OCI-LY3 (cell line): ENCODE measurements around the gene PREX1.

Experiments
- H2AFZ ChIP-seq: fragments of 200-600, 300-600 bp; shearing (Covaris generic); 2 replicates; pipeline ENCODE4 v1.6.0; 2014; ENCODE audit warnings: antibody characterized with exemption, low read depth, low read length
- H3K27ac ChIP-seq: fragments of 200-600, 300-600 bp; sonication (generic); 2 replicates; pipeline ENCODE4 v1.5.1; 2014; ENCODE audit warnings: mild to moderate bottlenecking, low read length, moderate library complexity, mixed read lengths
- H3K27me3 ChIP-seq: fragments of 200-600, 300-600 bp; sonication (generic); 2 replicates; pipeline ENCODE4 v1.6.1; 2014; ENCODE audit warnings: low read depth, low read length, mixed read lengths
- H3K36me3 ChIP-seq: fragments of 200-600, 300-600 bp; sonication (generic); replicated peaks from 2 replicates; pipeline ENCODE3; 2014; ENCODE audit warnings: low read depth, low read length, mixed read lengths
- H3K4me1 ChIP-seq: fragments of 300-600, 200-600 bp; sonication (generic); 2 replicates; pipeline ENCODE4 v1.6.1; 2014; ENCODE audit warnings: low read length, mixed read lengths
- H3K4me2 ChIP-seq: fragments of 200-600, 300-600 bp; sonication (generic); 2 replicates; pipeline ENCODE4 v1.6.1; 2014; ENCODE audit warnings: low read length, mixed read lengths
- H3K4me3 ChIP-seq: fragments of 300-600, 200-600 bp; sonication (generic); 2 replicates; pipeline ENCODE4 v1.5.1; 2014; ENCODE audit warnings: antibody characterized with exemption, mild to moderate bottlenecking, low read length, moderate library complexity
- H3K79me2 ChIP-seq: fragments of 300-600, 200-600 bp; shearing (Covaris generic); 2 replicates; pipeline ENCODE4 v1.6.1; 2014; ENCODE audit warnings: mild to moderate bottlenecking, low read length, mixed read lengths
- H3K9ac ChIP-seq: fragments of 300-600, 200-600 bp; shearing (Covaris generic); 2 replicates; pipeline ENCODE4 v1.6.0; 2014; ENCODE audit warnings: mild to moderate bottlenecking, low read length, moderate library complexity
- H3K9me3 ChIP-seq: fragments of 200-600, 300-600 bp; shearing (Covaris generic); 2 replicates; pipeline ENCODE4 v1.6.1; 2014; ENCODE audit warnings: low read length, mixed read lengths; ENCODE audit not compliant: insufficient read depth
- H4K20me1 ChIP-seq: fragments of 200-600, 300-600 bp; sonication (generic); 2 replicates; pipeline ENCODE4 v1.6.1; 2016; ENCODE audit warnings: low read length, mixed read lengths; ENCODE audit not compliant: insufficient read depth
- EZH2phosphoT487 ChIP-seq: fragments of 200-600 bp; shearing (Covaris generic); IDR thresholded peaks from 2 replicates; pipeline ENCODE4 v1.6.1; 2018; ENCODE audit warnings: antibody characterized with exemption, mixed run types, low read depth
- TF ChIP-seq, protein P1 (sequence below): fragments of 200-600, 300-600 bp; sonication (generic); IDR thresholded peaks from 2 replicates; pipeline ENCODE4 v1.5.1; 2014; ENCODE audit warnings: antibody characterized with exemption, low read length, low read depth

Gene PREX1

DNA sequence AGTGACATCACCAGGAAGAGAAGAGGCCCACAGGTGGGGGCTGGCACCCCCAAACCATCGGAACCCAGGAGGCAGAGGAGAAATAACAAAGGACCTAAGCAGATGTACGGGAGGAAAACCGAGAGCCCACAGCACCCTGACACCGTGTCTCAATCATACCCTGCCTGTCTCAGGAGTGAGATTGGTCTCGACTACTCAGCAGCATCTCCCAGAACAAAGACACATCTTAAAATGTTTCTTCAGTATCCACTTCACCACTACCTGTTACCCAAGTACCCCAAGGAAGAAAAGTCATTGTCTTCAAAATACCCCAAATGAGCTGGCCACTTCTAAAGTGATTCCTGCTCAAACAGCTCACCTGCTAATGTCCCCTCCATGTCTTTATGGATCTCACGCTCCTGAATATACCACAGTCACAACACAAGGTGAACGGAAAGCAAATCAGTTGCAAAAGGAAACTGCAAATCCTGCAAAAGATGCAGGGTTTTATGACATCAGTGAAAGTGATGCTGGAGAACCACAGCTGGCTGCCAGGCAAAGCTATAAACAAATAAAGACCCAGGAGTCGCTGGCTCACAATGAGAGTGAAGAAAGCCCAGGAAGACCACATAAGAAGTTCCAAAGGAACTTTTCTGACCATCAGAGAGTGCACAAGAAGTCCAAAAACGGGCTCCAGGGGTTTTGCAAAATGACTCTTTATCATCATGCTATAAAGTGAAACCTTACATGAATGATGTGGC lies 44.1 kb downstream of the PREX1 start:
- H4K20me1 ChIP-seq, result no peaks in the 10 kb centered on the region
- peaks cover 7% of the 10 kb centered on the region for H3K36me3 ChIP-seq
- peaks cover 7% of the 10 kb centered on the region; the same call in 1 of the 2 replicates for H3K9me3 ChIP-seq
- H3K4me3 ChIP-seq, result no peak overlapping the region
- no peak for TF ChIP-seq EZH2phosphoT487
- TF ChIP-seq, protein P1, sequence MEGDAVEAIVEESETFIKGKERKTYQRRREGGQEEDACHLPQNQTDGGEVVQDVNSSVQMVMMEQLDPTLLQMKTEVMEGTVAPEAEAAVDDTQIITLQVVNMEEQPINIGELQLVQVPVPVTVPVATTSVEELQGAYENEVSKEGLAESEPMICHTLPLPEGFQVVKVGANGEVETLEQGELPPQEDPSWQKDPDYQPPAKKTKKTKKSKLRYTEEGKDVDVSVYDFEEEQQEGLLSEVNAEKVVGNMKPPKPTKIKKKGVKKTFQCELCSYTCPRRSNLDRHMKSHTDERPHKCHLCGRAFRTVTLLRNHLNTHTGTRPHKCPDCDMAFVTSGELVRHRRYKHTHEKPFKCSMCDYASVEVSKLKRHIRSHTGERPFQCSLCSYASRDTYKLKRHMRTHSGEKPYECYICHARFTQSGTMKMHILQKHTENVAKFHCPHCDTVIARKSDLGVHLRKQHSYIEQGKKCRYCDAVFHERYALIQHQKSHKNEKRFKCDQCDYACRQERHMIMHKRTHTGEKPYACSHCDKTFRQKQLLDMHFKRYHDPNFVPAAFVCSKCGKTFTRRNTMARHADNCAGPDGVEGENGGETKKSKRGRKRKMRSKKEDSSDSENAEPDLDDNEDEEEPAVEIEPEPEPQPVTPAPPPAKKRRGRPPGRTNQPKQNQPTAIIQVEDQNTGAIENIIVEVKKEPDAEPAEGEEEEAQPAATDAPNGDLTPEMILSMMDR, result no peak
- H3K4me2 ChIP-seq, result no peak overlapping the region
- H3K27me3 ChIP-seq, result no peaks in the 10 kb centered on the region
- peaks cover 2% of the 10 kb centered on the region; the same call in 1 of the 2 replicates for H3K79me2 ChIP-seq
- no peak overlapping the region for H2AFZ ChIP-seq
- H3K9ac ChIP-seq, result no peak overlapping the region
- peaks cover 30% of the 10 kb centered on the region for H3K4me1 ChIP-seq
- no peak overlapping the region for H3K27ac ChIP-seq

DNA sequence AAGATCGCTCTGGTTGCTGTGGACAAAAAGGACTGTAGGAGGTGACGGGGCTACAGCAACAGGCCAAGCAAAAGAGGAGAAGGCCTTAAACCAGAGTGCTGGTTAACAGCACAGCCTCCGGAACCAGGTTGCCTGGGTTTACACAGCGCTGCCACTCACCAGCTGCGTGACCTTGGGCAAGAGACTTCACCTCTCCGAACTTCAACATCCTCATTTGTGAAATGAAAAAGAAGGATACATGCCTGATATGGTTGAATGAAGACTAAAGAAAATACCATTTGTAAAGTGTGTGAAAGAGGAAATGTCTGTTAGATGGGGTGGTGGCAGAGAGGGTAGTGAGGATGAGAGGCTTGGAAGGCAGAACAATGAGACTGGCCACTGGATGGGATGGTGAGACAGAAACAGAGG lies 44.9 kb downstream of the PREX1 start:
- no peak overlapping the region for H3K4me2 ChIP-seq
- no peak overlapping the region for H3K27ac ChIP-seq
- H3K27me3 ChIP-seq, result no peaks in the 10 kb centered on the region
- no peak overlapping the region for H3K9ac ChIP-seq
- TF ChIP-seq EZH2phosphoT487, result no peak
- TF ChIP-seq, protein P1, result no peak
- no peak overlapping the region for H2AFZ ChIP-seq
- no peak overlapping the region for H3K4me3 ChIP-seq
- H3K9me3 ChIP-seq, result peaks cover 7% of the 10 kb centered on the region; the same call in 1 of the 2 replicates
- no peaks in the 10 kb centered on the region for H4K20me1 ChIP-seq
- peaks cover 2% of the 10 kb centered on the region; the same call in 1 of the 2 replicates for H3K79me2 ChIP-seq
- H3K36me3 ChIP-seq, result peaks cover 3% of the 10 kb centered on the region
- H3K4me1 ChIP-seq, result peaks cover 22% of the 10 kb centered on the region

DNA sequence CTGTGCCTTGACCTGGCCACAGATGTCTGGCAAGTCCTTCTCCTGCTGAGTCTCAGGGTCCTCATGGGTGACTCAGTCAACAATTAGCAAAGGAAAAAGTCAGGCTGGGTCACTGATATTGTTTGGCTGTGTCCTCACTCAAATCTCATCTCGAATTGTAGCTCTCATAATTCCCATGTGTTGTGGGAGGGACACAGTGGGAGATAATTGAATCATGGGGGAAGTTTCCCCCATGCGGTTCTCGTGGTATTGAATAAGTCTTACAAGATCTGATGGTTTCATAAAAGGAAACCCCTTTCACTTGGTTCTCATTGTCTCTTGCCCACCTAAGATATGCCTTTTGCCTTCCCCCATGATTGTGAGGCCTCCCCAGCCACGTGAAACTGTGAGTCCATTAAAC lies 45.7 kb downstream of the PREX1 start:
- no peaks in the 10 kb centered on the region for H3K27me3 ChIP-seq
- no peaks in the 10 kb centered on the region for H4K20me1 ChIP-seq
- no peak overlapping the region for H3K4me2 ChIP-seq
- no peak overlapping the region for H3K27ac ChIP-seq
- H3K79me2 ChIP-seq, result peaks cover 2% of the 10 kb centered on the region; the same call in 1 of the 2 replicates
- peaks cover 3% of the 10 kb centered on the region for H3K36me3 ChIP-seq
- no peak overlapping the region for H3K9ac ChIP-seq
- H3K9me3 ChIP-seq, result peaks cover 7% of the 10 kb centered on the region; the same call in 1 of the 2 replicates
- no peak overlapping the region for H2AFZ ChIP-seq
- H3K4me1 ChIP-seq, result peaks cover 14% of the 10 kb centered on the region
- TF ChIP-seq, protein P1, result no peak
- TF ChIP-seq EZH2phosphoT487, result no peak
- no peak overlapping the region for H3K4me3 ChIP-seq

DNA sequence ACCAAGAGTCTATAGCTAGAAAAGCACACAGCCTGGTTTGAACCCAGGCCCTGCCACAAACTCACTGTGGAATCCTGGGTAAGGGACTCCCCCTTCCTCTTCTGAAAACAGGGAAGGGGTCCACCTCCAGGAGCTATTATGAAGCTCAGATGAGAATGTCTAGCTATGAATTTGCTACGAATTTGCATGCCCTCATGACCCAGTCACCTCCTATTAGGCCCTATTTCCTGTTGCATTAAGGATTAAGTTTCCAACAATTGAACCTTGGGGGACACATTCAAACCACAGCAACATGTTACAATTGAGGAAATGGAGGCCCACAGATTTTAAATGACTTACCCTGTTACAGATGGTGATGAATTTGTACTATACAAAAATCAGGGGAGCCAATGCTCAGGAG lies 46.2 kb downstream of the PREX1 start:
- Histone ChIP-seq H2AFZ (no peak overlapping the region), H3K9ac (no peak overlapping the region), H3K4me2 (no peak overlapping the region), H3K27me3 (no peaks in the 10 kb centered on the region), H4K20me1 (no peaks in the 10 kb centered on the region), H3K27ac (no peak overlapping the region), H3K9me3 (peaks cover 7% of the 10 kb centered on the region; the same call in 1 of the 2 replicates), H3K4me3 (no peak overlapping the region), H3K4me1 (peaks cover 12% of the 10 kb centered on the region), H3K36me3 (peaks cover 3% of the 10 kb centered on the region), H3K79me2 (no peaks in the 10 kb centered on the region; the same call in 1 of the 2 replicates)
- no peak for TF ChIP-seq EZH2phosphoT487
- TF ChIP-seq, protein P1, result no peak
